SK-N-SH (cell line): ENCODE measurements around the gene CRIM1. TPM values are rescaled to one million over a fixed set of nuclear protein-coding genes. Genes with fewer than 3 reads are reported as not detected.

ENCODE experiments used
- CTCF ChIA-PET: fragments of 300-600, 350-600 bp; formaldehyde crosslinking; extraction: SDS; loops from one replicate; lab custom pipeline; 2021; lab: Yijun Ruan, JAX
- POLR2A ChIA-PET: fragments of 350-600 bp; sonication (Branson Sonifier 250); formaldehyde crosslinking; extraction: SDS; loops from one replicate; lab custom pipeline; 2020; ENCODE audit warnings: antibody characterized with exemption, inconsistent platforms; lab: Yijun Ruan, JAX
- DNase-seq: peaks from one replicate; pipeline ENCODE4 v3.0.0; 2012
- H2AFZ ChIP-seq: fragments of 200-600 bp; sonication (generic); 2 replicates; pipeline ENCODE4 v1.8.1; 2016; ENCODE audit warnings: antibody characterized with exemption, mild to moderate bottlenecking, low read depth
- H3F3A ChIP-seq: fragments of 200-600 bp; sonication (generic); replicated peaks from 2 replicates; pipeline ENCODE3; 2016; ENCODE audit warnings: antibody characterized with exemption, mild to moderate bottlenecking; ENCODE audit not compliant: insufficient read depth
- H3K27ac ChIP-seq, 2 experiments: fragments of 200-500 bp in 1 of 2; fragments of 200-600 bp in 1 of 2; sonication (Bioruptor generic) in 1 of 2; sonication (generic), shearing (Covaris generic) in 1 of 2; 2 replicates each; pipeline versions ENCODE4 v1.5.1 to v1.6.1; 2014 to 2016; ENCODE audit warnings: low read depth in 2 of 2, inconsistent platforms in 1 of 2, low read length in 1 of 2, mild to moderate bottlenecking in 1 of 2, mixed read lengths in 1 of 2
- H3K27me3 ChIP-seq: fragments of 200-600 bp; sonication (generic), shearing (Covaris generic); 2 replicates; pipeline ENCODE4 v1.6.1; 2016; ENCODE audit warnings: mixed run types; ENCODE audit not compliant: insufficient read depth
- H3K36me3 ChIP-seq, 2 experiments: fragments of 200-500 bp in 1 of 2; fragments of 200-600 bp in 1 of 2; sonication (Bioruptor generic) in 1 of 2; sonication (generic) in 1 of 2; replicated peaks in 1 of 2; 2 replicates each; pipeline versions ENCODE3 to v1.5.1; 2014 to 2016; ENCODE audit warnings: low read length in 1 of 2, mild to moderate bottlenecking in 1 of 2; ENCODE audit not compliant: insufficient read depth in 2 of 2, control insufficient read depth in 1 of 2
- H3K4me1 ChIP-seq, 2 experiments: fragments of 200-500 bp in 1 of 2; fragments of 200-600 bp in 1 of 2; sonication (Bioruptor generic) in 1 of 2; sonication (generic), shearing (Covaris generic) in 1 of 2; 2 replicates each; pipeline versions ENCODE4 v1.5.1 to v1.6.1; 2014 to 2016; ENCODE audit warnings: low read depth in 1 of 2, low read length in 1 of 2, mixed run types in 1 of 2; ENCODE audit not compliant: insufficient read depth in 2 of 2, control insufficient read depth in 1 of 2
- H3K4me2 ChIP-seq: fragments of 200-600 bp; sonication (generic), shearing (Covaris generic); 2 replicates; pipeline ENCODE4 v1.6.1; 2017; ENCODE audit warnings: mixed run types
- H3K4me3 ChIP-seq, 2 experiments: fragments of 200-500 bp in 1 of 2; fragments of 200-600 bp in 1 of 2; sonication (Bioruptor generic) in 1 of 2; sonication (generic), shearing (Covaris generic) in 1 of 2; 2 replicates each; pipeline versions ENCODE4 v1.5.1 to v1.8.1; 2014 to 2016; ENCODE audit warnings: low read depth in 2 of 2, inconsistent platforms in 1 of 2, low read length in 1 of 2, mild to moderate bottlenecking in 1 of 2, mixed read lengths in 1 of 2, moderate library complexity in 1 of 2
- H3K79me2 ChIP-seq: fragments of 200-600 bp; sonication (generic); 2 replicates; pipeline ENCODE4 v1.8.1; 2017; ENCODE audit warnings: mild to moderate bottlenecking; ENCODE audit not compliant: insufficient read depth
- H3K9ac ChIP-seq: fragments of 200-600 bp; sonication (generic); 2 replicates; pipeline ENCODE4 v1.6.1; 2017; ENCODE audit warnings: mixed run types
- H3K9me2 ChIP-seq: fragments of 200-600 bp; sonication (generic); 2 replicates; pipeline ENCODE4 v1.6.1; 2017; ENCODE audit warnings: mixed run types
- H3K9me3 ChIP-seq: fragments of 200-600 bp; sonication (generic); 2 replicates; pipeline ENCODE4 v1.6.1; 2017; ENCODE audit warnings: mixed run types, mild to moderate bottlenecking, moderate library complexity
- H4K20me1 ChIP-seq: fragments of 200-600 bp; sonication (generic); 2 replicates; pipeline ENCODE4 v1.6.1; 2017; ENCODE audit warnings: mild to moderate bottlenecking, mixed run types; ENCODE audit not compliant: insufficient read depth
- CTCF ChIP-seq: fragments of 200-600 bp; sonication (generic); IDR thresholded peaks from 2 replicates; pipeline ENCODE4 v1.6.1; 2017; ENCODE audit warnings: antibody characterized with exemption, mild to moderate bottlenecking, moderate library complexity
- ELF1 ChIP-seq: IDR thresholded peaks from 2 replicates; pipeline ENCODE4 v1.4.0; 2012
- EP300 ChIP-seq, 2 experiments: IDR thresholded peaks; 2 replicates each; pipeline versions ENCODE4 v1.4.0 to v1.6.1; 2012; ENCODE audit warnings: borderline replicate concordance in 1 of 2, low read depth in 1 of 2, low read length in 1 of 2
- EZH2phosphoT487 ChIP-seq: fragments of 200-600 bp; sonication (generic); IDR thresholded peaks from 2 replicates; pipeline ENCODE4 v1.6.1; 2017; ENCODE audit warnings: low read depth, mixed run types, mild to moderate bottlenecking, antibody characterized with exemption, moderate library complexity, borderline replicate concordance
- FOSL2 ChIP-seq: IDR thresholded peaks from 2 replicates; pipeline ENCODE4 v1.4.0; 2012; ENCODE audit warnings: low read depth, mild to moderate bottlenecking, moderate library complexity, borderline replicate concordance
- GABPA ChIP-seq: IDR thresholded peaks from 2 replicates; pipeline ENCODE4 v1.4.0; 2012; ENCODE audit warnings: low read depth, mild to moderate bottlenecking
- IRF3 ChIP-seq: fragments of 150-350 bp; IDR thresholded peaks from 2 replicates; pipeline ENCODE4 v1.6.1; 2016; ENCODE audit warnings: mild to moderate bottlenecking, low read depth, low read length
- JUND ChIP-seq: IDR thresholded peaks from 2 replicates; pipeline ENCODE4 v1.4.0; 2012
- MAX ChIP-seq: IDR thresholded peaks from 2 replicates; pipeline ENCODE4 v1.4.0; 2012; ENCODE audit warnings: low read depth
- MXI1 ChIP-seq: IDR thresholded peaks from 2 replicates; pipeline ENCODE4 v1.6.1; 2012; ENCODE audit warnings: mild to moderate bottlenecking, low read depth, low read length, improper control_type of control experiment
- NFIC ChIP-seq: IDR thresholded peaks from 2 replicates; pipeline ENCODE4 v1.4.0; 2012; ENCODE audit warnings: borderline replicate concordance
- NRF1 ChIP-seq: IDR thresholded peaks from 2 replicates; pipeline ENCODE4 v1.6.1; 2012; ENCODE audit warnings: low read depth, mild to moderate bottlenecking, low read length
- PBX3 ChIP-seq: IDR thresholded peaks from 2 replicates; pipeline ENCODE4; 2012
- POLR2AphosphoS5 ChIP-seq: IDR thresholded peaks from 2 replicates; pipeline ENCODE4 v1.6.1; 2012; ENCODE audit warnings: low read depth, low read length
- RCOR1 ChIP-seq: fragments of 150-350 bp; IDR thresholded peaks from 2 replicates; pipeline ENCODE4 v1.6.1; 2017; ENCODE audit warnings: antibody characterized with exemption, low read length
- SMC3 ChIP-seq: IDR thresholded peaks from 2 replicates; pipeline ENCODE4 v1.6.1; 2012; ENCODE audit warnings: low read depth, low read length, improper control_type of control experiment
- TAF1 ChIP-seq: IDR thresholded peaks from 2 replicates; pipeline ENCODE4 v1.6.1; 2012; ENCODE audit warnings: low read depth, mild to moderate bottlenecking, low read length, moderate library complexity, borderline replicate concordance
- TCF12 ChIP-seq: IDR thresholded peaks from 2 replicates; pipeline ENCODE4 v1.4.0; 2012
- TEAD4 ChIP-seq: IDR thresholded peaks from 2 replicates; pipeline ENCODE4 v1.4.0; 2012; ENCODE audit warnings: mild to moderate bottlenecking, borderline replicate concordance; ENCODE audit not compliant: insufficient read depth
- WGBS: methylation state at CpG from one replicate; pipeline ENCODE4 v1.1.6; 2017; ENCODE audit warnings: low lambda C conversion rate; 5-methylcytosine and 5-hydroxymethylcytosine counted together
- polyA plus RNA-seq, 3 experiments: library from polyadenylated mRNA; depleted of rRNA; stranded (reverse); fragments of >200 nt; gene quantifications; 2 replicates each; pipeline ENCODE4 v1.2.3, GENCODE V29; 2012

CRIM1 gene
- polyA plus RNA-seq, 1 of the 3 experiments (the other 2 are of a cell fraction) = 244 TPM

GRCh38 chr2:36487947-36488346, 132.4 kb downstream of the CRIM1 start:
- Histone ChIP-seq H3K9me3 (no peaks in the 10 kb centered on the region), H3K27ac (peak overlapping the region; percentile 83 to 91; a peak in 3 of 4 replicates), H2AFZ (no peak overlapping the region), H3K79me2 (peaks cover 75% of the 10 kb centered on the region), H3F3A (peaks cover 58% of the 10 kb centered on the region), H3K4me3 (no peak overlapping the region), H3K27me3 (no peaks in the 10 kb centered on the region), H3K9ac (peak overlapping the region; percentile 57; the same call in 1 of the 2 replicates), H3K36me3 (peaks cover 21 to 60% of the 10 kb centered on the region in 2 experiments), H4K20me1 (no peaks in the 10 kb centered on the region), H3K9me2 (no peaks in the 10 kb centered on the region), H3K4me2 (peak overlapping the region; percentile 43; the same call in 1 of the 2 replicates), H3K4me1 (peaks cover 0 to 95% of the 10 kb centered on the region in 2 experiments)
- ChIA-PET CTCF (no interaction called here), POLR2A (no interaction called here)
- 68% methylated on average over 4 of the region's 4 CpGs for WGBS
- no peak for DNase-seq
- TF ChIP-seq TCF12 (peak; percentile 43; the same call in 1 of the 2 replicates), TEAD4 (no peak), MXI1 (no peak), PBX3 (no peak), TAF1 (no peak), RCOR1 (no peak), CTCF (no peak), POLR2AphosphoS5 (0 out of 2 replicates have a peak, but pooled peaks have one; percentile 9), MAX (no peak), IRF3 (no peak)

GRCh38 chr2:36489281-36489680, 133.7 kb downstream of the CRIM1 start:
- POLR2A ChIA-PET = no interaction called here

More at GRCh38 chr2:36489281-36489680, 133.7 kb downstream of the CRIM1 start:
- Histone ChIP-seq H3K27ac (peak overlapping the region; percentile 83 to 91; a peak in 3 of 4 replicates), H3K9me2 (no peaks in the 10 kb centered on the region), H3K9me3 (no peaks in the 10 kb centered on the region), H3K4me2 (peak overlapping the region; percentile 43), H3K4me1 (peaks cover 0 to 90% of the 10 kb centered on the region in 2 experiments), H3K4me3 (no peak overlapping the region), H3K79me2 (peaks cover 75% of the 10 kb centered on the region), H2AFZ (no peak overlapping the region), H3K27me3 (no peaks in the 10 kb centered on the region), H3K36me3 (peaks cover 7 to 54% of the 10 kb centered on the region in 2 experiments), H4K20me1 (no peaks in the 10 kb centered on the region), H3K9ac (peak overlapping the region; percentile 45), H3F3A (peaks cover 45% of the 10 kb centered on the region)
- 8% methylated on average over 5 of the region's 5 CpGs for WGBS
- DNase-seq = no peak
- CTCF ChIA-PET = interaction anchor here (1.3 to 1.4 kb wide), 2 partner anchors 10 to 27 kb away, joined by 3 read pairs; no protein-coding TSS in a partner anchor
- TF ChIP-seq TEAD4 = peak; percentile 30; the same call in 1 of the 2 replicates
- TF ChIP-seq NFIC = peak; percentile 18; the same call in 1 of the 2 replicates
- TF ChIP-seq EP300 (IDR thresholded peaks at IDR 0.05; ENCODE audit: borderline replicate concordance in 1 of 2, low read depth in 1 of 2, low read length in 1 of 2) = peak in 1 of 2 experiments; percentile 30; a peak in 1 of 4 replicates
- TF ChIP-seq FOSL2 = peak; percentile 75
- TF ChIP-seq TCF12 = peak; percentile 50; the same call in 1 of the 2 replicates
- TF ChIP-seq SMC3 = no peak
- TF ChIP-seq EZH2phosphoT487 = no peak
- TF ChIP-seq PBX3 = peak; percentile 37; the same call in 1 of the 2 replicates
- no peak for TF ChIP-seq ELF1
- no peak for TF ChIP-seq NRF1
- no peak for TF ChIP-seq GABPA
- peak; percentile 68 for TF ChIP-seq JUND
- TF ChIP-seq MAX = no peak
- TF ChIP-seq MXI1 = no peak
